Measurements from ENCODE around the gene LKAAEAR1. TPM values are rescaled to one million over a fixed set of nuclear protein-coding genes. Genes with fewer than 3 reads are reported as not detected.
"Not testable (repeated sequence)": the region's sequence is repeated elsewhere in the genome, so short reads cannot be mapped to it uniquely, and the experiment has no call there.

The LKAAEAR1 gene
- total RNA-seq, 4 donors from 2014 or later, result not detected

- no peak overlapping the region for H3K27ac ChIP-seq
- H3K27me3 ChIP-seq, result peaks cover 0 to 6% (median 3%) of the 10 kb centered on the region in 3 donors
- ATAC-seq (no peak), DNase-seq (no peak)
- H3K36me3 ChIP-seq, result no peaks in the 10 kb centered on the region
- H3K9me3 ChIP-seq, result no peaks in the 10 kb centered on the region
- intact Hi-C loops (cut with DNase I; ENCODE audit: low total_unique reads) (loop anchor here (10.0 kb wide), 1 partner anchor 1107 kb away; no protein-coding TSS in a partner anchor), in situ Hi-C loops (cut with MboI; ENCODE audit: low sequenced_read_pairs in 4 of 4) (no loop called here)
- H3K4me3 ChIP-seq, result no peak overlapping the region
- TF ChIP-seq POLR2A (IDR thresholded peaks at IDR 0.05), result no peak
- TF ChIP-seq CTCF (IDR thresholded peaks at IDR 0.05 in 4 of 5, conservative IDR thresholded peaks at IDR 0.05 in 1 of 5), result no peak
- no peaks in the 10 kb centered on the region for H3K4me1 ChIP-seq
Observed at GRCh38 chr20:64091770-64092169, 7.6 kb upstream of the LKAAEAR1 start.

DNA sequence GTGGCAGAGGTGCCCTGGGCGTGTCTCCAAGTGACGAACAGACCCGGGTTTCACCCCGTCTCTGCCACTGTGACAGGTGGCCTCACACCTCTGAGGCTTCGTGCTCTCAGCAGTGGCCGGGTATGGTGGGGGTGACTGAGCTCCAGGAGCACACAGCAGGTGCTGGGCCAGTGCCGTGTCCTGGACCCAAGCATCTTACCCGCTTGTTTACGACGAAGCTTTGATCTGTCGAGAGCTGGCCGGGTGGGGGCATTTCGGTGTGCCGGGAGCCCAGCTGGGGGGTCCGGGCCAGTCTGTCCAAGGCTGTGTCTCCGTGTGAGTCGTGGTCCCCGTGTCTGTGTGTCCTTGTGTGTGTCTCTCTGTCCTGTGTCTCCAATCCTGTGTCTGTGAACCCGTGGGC lies 7.1 kb upstream of the LKAAEAR1 start:
- Histone ChIP-seq H3K36me3 (no peaks in the 10 kb centered on the region), H3K27me3 (peaks cover under 1 to 9% (median 4%) of the 10 kb centered on the region in 3 donors), H3K27ac (no peak overlapping the region), H3K4me1 (no peaks in the 10 kb centered on the region), H3K4me3 (no peak overlapping the region), H3K9me3 (no peaks in the 10 kb centered on the region)
- DNase-seq (no peak), ATAC-seq (no peak)
- intact Hi-C loops (cut with DNase I; ENCODE audit: low total_unique reads) (loop anchor here (10.0 kb wide), 1 partner anchor 1107 kb away; no protein-coding TSS in a partner anchor), in situ Hi-C loops (cut with MboI; ENCODE audit: low sequenced_read_pairs in 4 of 4) (no loop called here)
- no peak for TF ChIP-seq CTCF (IDR thresholded peaks at IDR 0.05 in 4 of 5, conservative IDR thresholded peaks at IDR 0.05 in 1 of 5)
- no peak for TF ChIP-seq POLR2A (IDR thresholded peaks at IDR 0.05)

GRCh38 chr20:64090165-64090564 lies 6.0 kb upstream of the LKAAEAR1 start:
- H3K36me3 ChIP-seq, result no peaks in the 10 kb centered on the region
- no peak for DNase-seq
- no peaks in the 10 kb centered on the region for H3K9me3 ChIP-seq
- ATAC-seq, result no peak
- intact Hi-C loops (cut with DNase I; ENCODE audit: low total_unique reads) (loop anchor here (10.0 kb wide), 1 partner anchor 1105 kb away; no protein-coding TSS in a partner anchor), in situ Hi-C loops (cut with MboI; ENCODE audit: low sequenced_read_pairs in 4 of 4) (no loop called here)
- TF ChIP-seq CTCF (IDR thresholded peaks at IDR 0.05 in 4 of 5, conservative IDR thresholded peaks at IDR 0.05 in 1 of 5) (no peak), POLR2A (IDR thresholded peaks at IDR 0.05) (no peak)
- H3K4me1 ChIP-seq, result no peaks in the 10 kb centered on the region
- H3K4me3 ChIP-seq, result no peak overlapping the region
- peaks cover 12 to 21% (median 14%) of the 10 kb centered on the region in 3 donors for H3K27me3 ChIP-seq
- no peak overlapping the region for H3K27ac ChIP-seq

- H3K36me3 ChIP-seq; H3K4me3 ChIP-seq; ATAC-seq; H3K4me1 ChIP-seq; DNase-seq; H3K9me3 ChIP-seq; in situ Hi-C loops (cut with MboI; ENCODE audit: low sequenced_read_pairs in 4 of 4); intact Hi-C loops (cut with DNase I; ENCODE audit: low total_unique reads); H3K27ac ChIP-seq: not testable (repeated sequence)
- peaks cover 23 to 35% (median 26%) of the 10 kb centered on the region in 3 donors for H3K27me3 ChIP-seq
Observed at GRCh38 chr20:64088586-64088985, 4.4 kb upstream of the LKAAEAR1 start.

GRCh38 chr20:64087226-64087825 lies 3.1 kb upstream of the LKAAEAR1 start:
- H3K27me3 ChIP-seq, result peaks cover 23 to 39% (median 31%) of the 10 kb centered on the region in 3 donors
- H3K36me3 ChIP-seq; H3K9me3 ChIP-seq; DNase-seq; in situ Hi-C loops (cut with MboI; ENCODE audit: low sequenced_read_pairs in 4 of 4); H3K4me3 ChIP-seq; intact Hi-C loops (cut with DNase I; ENCODE audit: low total_unique reads); H3K27ac ChIP-seq; ATAC-seq; H3K4me1 ChIP-seq: not testable (repeated sequence)
